Thyroid gland (tissue), 4 donors: ENCODE results near the gene RENBP.

Source experiments
- CTCF ChIP-seq, 6 experiments: fragments of 200-600 bp in 3 of 6; fragments of 450-650 bp in 3 of 6; sonication (generic) in 3 of 6; IDR thresholded peaks; one replicate each; pipeline ENCODE4 v1.5.1; 2016 to 2019; ENCODE audit warnings: antibody characterized with exemption in 6 of 6, mild to moderate bottlenecking in 2 of 6, inconsistent platforms in 1 of 6, moderate library complexity in 1 of 6
- POLR2A ChIP-seq, 2 donors: fragments of 450-650 bp; IDR thresholded peaks; one replicate each; pipeline ENCODE4 v1.6.1; 2017; ENCODE audit warnings: antibody characterized with exemption in 2 of 2, mild to moderate bottlenecking in 2 of 2, moderate library complexity in 1 of 2

- TF ChIP-seq CTCF (IDR thresholded peaks at IDR 0.05) (no peak), POLR2A (IDR thresholded peaks at IDR 0.05) (no peak)
Measured at GRCh38 chrX:153886915-153887314, 57.5 kb downstream of the RENBP start.
